Measurements from ENCODE around the gene PUSL1. TPM values are rescaled to one million over a fixed set of nuclear protein-coding genes. Genes with fewer than 3 reads are reported as not detected.

PUSL1 gene
- total RNA-seq, 1 donor from 2014 or later: 45.5 TPM

DNA sequence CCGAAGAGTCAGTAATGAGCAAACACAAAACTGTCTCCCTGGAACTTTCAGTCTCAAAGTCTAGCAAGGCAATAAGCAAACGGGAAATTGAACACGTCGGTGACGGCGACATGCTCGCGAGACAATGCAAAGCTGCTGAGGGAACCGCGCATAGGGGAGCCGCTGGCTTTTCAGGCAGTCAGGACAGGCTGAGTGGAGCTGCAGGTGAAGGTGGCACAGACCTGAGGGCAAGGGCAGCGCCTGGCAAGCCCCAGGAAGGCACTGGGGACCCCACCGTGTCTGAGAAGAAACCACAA is 11.2 kb downstream of the PUSL1 start:
- Mint-ChIP-seq H3K27me3 (ENCODE audit: unreplicated experiment) (peaks cover 8% of the 10 kb centered on the region), H3K27ac (ENCODE audit: unreplicated experiment) (peak overlapping the region; percentile 31), H3K9me3 (ENCODE audit: unreplicated experiment) (peaks cover 12% of the 10 kb centered on the region), H3K36me3 (ENCODE audit: unreplicated experiment) (no peaks in the 10 kb centered on the region), H3K4me1 (ENCODE audit: low read depth, unreplicated experiment) (peaks cover 16% of the 10 kb centered on the region), H3K4me3 (ENCODE audit: unreplicated experiment) (no peak overlapping the region)
- DNase-seq: no peak
- TF ChIP-seq, protein P1, sequence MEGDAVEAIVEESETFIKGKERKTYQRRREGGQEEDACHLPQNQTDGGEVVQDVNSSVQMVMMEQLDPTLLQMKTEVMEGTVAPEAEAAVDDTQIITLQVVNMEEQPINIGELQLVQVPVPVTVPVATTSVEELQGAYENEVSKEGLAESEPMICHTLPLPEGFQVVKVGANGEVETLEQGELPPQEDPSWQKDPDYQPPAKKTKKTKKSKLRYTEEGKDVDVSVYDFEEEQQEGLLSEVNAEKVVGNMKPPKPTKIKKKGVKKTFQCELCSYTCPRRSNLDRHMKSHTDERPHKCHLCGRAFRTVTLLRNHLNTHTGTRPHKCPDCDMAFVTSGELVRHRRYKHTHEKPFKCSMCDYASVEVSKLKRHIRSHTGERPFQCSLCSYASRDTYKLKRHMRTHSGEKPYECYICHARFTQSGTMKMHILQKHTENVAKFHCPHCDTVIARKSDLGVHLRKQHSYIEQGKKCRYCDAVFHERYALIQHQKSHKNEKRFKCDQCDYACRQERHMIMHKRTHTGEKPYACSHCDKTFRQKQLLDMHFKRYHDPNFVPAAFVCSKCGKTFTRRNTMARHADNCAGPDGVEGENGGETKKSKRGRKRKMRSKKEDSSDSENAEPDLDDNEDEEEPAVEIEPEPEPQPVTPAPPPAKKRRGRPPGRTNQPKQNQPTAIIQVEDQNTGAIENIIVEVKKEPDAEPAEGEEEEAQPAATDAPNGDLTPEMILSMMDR (IDR thresholded peaks at IDR 0.05; ENCODE audit: partially characterized antibody, unreplicated experiment): no peak

DNA sequence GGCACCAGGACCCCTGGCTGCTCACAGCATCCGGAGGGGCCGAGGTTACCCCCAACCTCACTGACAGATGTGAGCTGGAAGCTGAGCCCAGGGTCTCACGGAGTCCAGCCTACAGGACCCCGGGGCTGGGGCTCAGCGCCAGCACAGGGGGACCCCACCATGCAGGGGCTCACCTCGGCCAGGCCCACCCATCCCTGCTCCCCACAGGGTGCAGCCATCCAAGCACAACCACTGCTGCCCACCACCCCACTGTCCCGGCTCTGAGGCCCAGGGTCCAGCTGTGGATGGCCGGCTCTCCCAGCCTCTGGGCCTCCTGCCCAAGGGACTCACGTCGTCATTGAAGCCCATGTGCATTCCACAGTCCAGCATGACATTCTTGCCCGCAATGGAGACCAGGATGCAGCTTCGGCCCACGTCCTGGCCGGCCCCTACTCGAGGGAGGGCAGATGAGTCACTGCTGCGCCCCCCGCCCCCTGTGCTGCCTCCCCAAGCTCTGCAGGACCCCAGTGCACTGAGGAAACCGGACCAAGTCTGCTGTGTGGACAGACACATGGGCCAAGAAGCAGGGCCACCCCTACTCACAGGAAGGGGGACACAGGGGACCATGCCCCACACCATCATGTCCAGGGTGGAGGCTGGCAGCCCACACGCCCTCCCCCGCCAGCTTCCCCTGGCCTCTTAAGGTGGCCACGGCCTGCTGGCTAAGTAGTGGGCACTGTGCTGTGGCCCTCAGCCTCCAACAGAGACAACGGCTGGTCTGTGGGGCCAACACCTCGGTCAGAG is 12.5 kb downstream of the PUSL1 start:
- Mint-ChIP-seq H3K27ac (ENCODE audit: unreplicated experiment) (no peak overlapping the region), H3K36me3 (ENCODE audit: unreplicated experiment) (no peaks in the 10 kb centered on the region), H3K4me3 (ENCODE audit: unreplicated experiment) (no peak overlapping the region), H3K9me3 (ENCODE audit: unreplicated experiment) (peaks cover 12% of the 10 kb centered on the region), H3K4me1 (ENCODE audit: low read depth, unreplicated experiment) (peaks cover 13% of the 10 kb centered on the region), H3K27me3 (ENCODE audit: unreplicated experiment) (peaks cover 6% of the 10 kb centered on the region)
- DNase-seq: no peak
- TF ChIP-seq, protein P1 (IDR thresholded peaks at IDR 0.05; ENCODE audit: partially characterized antibody, unreplicated experiment): no peak

DNA sequence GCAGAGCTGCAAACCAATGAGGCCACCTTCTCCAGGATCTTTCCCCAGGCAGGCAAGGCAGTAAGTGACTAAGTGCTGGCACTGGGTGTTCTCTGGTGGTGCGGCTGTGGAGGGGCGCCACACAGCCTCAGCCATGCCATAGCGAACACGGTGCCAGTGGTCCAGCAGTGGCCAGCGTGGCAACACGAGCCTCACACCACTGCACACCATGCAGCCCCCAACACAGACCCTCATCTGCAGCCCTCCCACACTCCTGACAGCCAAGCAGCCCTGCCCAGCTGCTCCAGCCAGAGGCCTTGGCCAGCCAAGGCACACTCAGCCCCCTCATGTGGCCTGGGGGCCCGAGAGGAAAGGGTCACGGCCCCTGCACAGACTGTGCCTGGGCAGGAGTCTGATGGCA is 13.1 kb downstream of the PUSL1 start:
- H3K4me3 Mint-ChIP-seq (ENCODE audit: unreplicated experiment): no peak overlapping the region
- H3K9me3 Mint-ChIP-seq (ENCODE audit: unreplicated experiment): peaks cover 10% of the 10 kb centered on the region

DNA sequence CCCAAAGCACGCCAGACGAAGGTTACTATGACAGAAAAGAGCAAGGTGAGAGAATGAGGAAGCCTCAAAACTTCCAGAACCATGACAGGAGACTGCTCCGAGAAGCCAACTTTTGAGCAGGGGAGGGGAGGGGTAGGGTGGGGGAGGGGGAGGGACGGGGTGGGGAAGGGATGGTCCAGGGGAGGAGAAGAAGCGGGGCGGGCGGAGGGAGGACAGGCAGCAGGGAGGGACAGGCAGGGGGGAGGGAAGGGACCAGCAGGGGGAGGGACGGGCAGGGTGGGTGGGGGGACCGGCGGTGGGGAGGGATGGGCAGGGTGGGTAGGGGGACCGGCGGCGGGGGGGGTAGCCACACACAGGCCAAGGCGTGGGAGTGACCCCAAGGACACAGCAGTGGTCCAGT is 14.0 kb downstream of the PUSL1 start:
- peak; percentile 36 for DNase-seq
- Mint-ChIP-seq H3K4me1 (ENCODE audit: low read depth, unreplicated experiment) (peaks cover 9% of the 10 kb centered on the region), H3K27me3 (ENCODE audit: unreplicated experiment) (peaks cover 6% of the 10 kb centered on the region), H3K27ac (ENCODE audit: unreplicated experiment) (no peak overlapping the region), H3K9me3 (ENCODE audit: unreplicated experiment) (peaks cover 8% of the 10 kb centered on the region), H3K36me3 (ENCODE audit: unreplicated experiment) (no peaks in the 10 kb centered on the region), H3K4me3 (ENCODE audit: unreplicated experiment) (peak overlapping the region; percentile 81)
- TF ChIP-seq, protein P1 (IDR thresholded peaks at IDR 0.05; ENCODE audit: partially characterized antibody, unreplicated experiment): no peak

More for the DNA sequence above, 13.1 kb downstream of the PUSL1 start:
- H3K4me1 Mint-ChIP-seq (ENCODE audit: low read depth, unreplicated experiment): peaks cover 12% of the 10 kb centered on the region
- H3K27ac Mint-ChIP-seq (ENCODE audit: unreplicated experiment): no peak overlapping the region
- H3K27me3 Mint-ChIP-seq (ENCODE audit: unreplicated experiment): peaks cover 8% of the 10 kb centered on the region
- H3K36me3 Mint-ChIP-seq (ENCODE audit: unreplicated experiment): no peaks in the 10 kb centered on the region
- no peak for DNase-seq
- TF ChIP-seq, protein P1 (IDR thresholded peaks at IDR 0.05; ENCODE audit: partially characterized antibody, unreplicated experiment): no peak

DNA sequence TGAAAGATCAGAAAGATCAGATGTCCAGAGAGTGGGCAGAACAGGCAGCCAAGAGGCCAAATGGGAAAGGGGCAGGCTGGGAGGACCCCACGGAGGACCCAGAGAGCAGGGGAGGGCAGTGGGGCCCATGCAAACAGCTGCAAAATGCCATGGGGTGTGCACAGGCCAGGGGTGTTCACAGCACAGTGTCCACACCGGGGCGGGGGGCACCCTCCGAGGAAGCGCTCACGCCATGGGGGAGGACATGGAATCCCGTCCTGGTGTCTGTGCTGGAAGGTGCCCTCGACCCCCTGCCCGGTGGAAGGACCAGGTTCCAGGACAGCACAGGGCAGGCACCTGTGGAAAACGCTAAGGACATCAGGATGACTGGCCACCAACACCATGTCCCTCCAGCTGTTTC is 14.6 kb downstream of the PUSL1 start:
- Mint-ChIP-seq H3K27me3 (ENCODE audit: unreplicated experiment) (peaks cover 6% of the 10 kb centered on the region), H3K9me3 (ENCODE audit: unreplicated experiment) (peaks cover 8% of the 10 kb centered on the region), H3K4me1 (ENCODE audit: low read depth, unreplicated experiment) (peaks cover 8% of the 10 kb centered on the region), H3K27ac (ENCODE audit: unreplicated experiment) (no peak overlapping the region), H3K36me3 (ENCODE audit: unreplicated experiment) (no peaks in the 10 kb centered on the region), H3K4me3 (ENCODE audit: unreplicated experiment) (peak overlapping the region; percentile 85)
- TF ChIP-seq, protein P1 (IDR thresholded peaks at IDR 0.05; ENCODE audit: partially characterized antibody, unreplicated experiment): no peak
- DNase-seq: no peak

Data from glutamatergic neuron (in vitro differentiated cells).